Neural cell (in vitro differentiated cells): Measurements from ENCODE around the gene TTC39B. TPM values are rescaled to one million over a fixed set of nuclear protein-coding genes. Genes with fewer than 3 reads are reported as not detected.
"Not testable (repeated sequence)": the region's sequence is repeated elsewhere in the genome, so short reads cannot be mapped to it uniquely, and the experiment has no call there.

Experiments
- H2AFZ ChIP-seq: fragments of 200-600, 300-800 bp; sonication (generic), shearing (Covaris generic); 2 replicates; pipeline ENCODE4 v1.6.0; 2014; ENCODE audit warnings: low read depth, mild to moderate bottlenecking, antibody characterized with exemption, low read length, moderate library complexity
- H3F3A ChIP-seq: fragments of 200-600 bp; shearing (Covaris generic); 2 replicates; pipeline ENCODE4 v1.6.1; 2016; ENCODE audit warnings: mild to moderate bottlenecking, moderate library complexity, mixed read lengths, antibody characterized with exemption, low read length; ENCODE audit not compliant: insufficient read depth, poor library complexity, severe bottlenecking
- H3K27ac ChIP-seq: fragments of 200-600, 300-800 bp; sonication (generic), shearing (Covaris generic); 2 replicates; pipeline ENCODE4 v1.5.1; 2014; ENCODE audit warnings: mild to moderate bottlenecking, low read length, moderate library complexity
- H3K27me3 ChIP-seq: fragments of 300-800, 200-600 bp; sonication (generic), shearing (Covaris generic); 2 replicates; pipeline ENCODE4 v1.6.0; 2014; ENCODE audit warnings: mild to moderate bottlenecking, low read depth, low read length, moderate library complexity; ENCODE audit not compliant: insufficient read depth
- H3K36me3 ChIP-seq: fragments of 300-800, 200-600 bp; sonication (generic), shearing (Covaris generic); 2 replicates; pipeline ENCODE4 v1.5.1; 2014; ENCODE audit warnings: mild to moderate bottlenecking, antibody characterized with exemption, low read length, moderate library complexity; ENCODE audit not compliant: insufficient read depth
- H3K4me2 ChIP-seq: fragments of 300-800, 200-600 bp; sonication (generic), shearing (Covaris generic); 2 replicates; pipeline ENCODE4 v1.6.0; 2014; ENCODE audit warnings: mild to moderate bottlenecking, low read length
- H3K4me3 ChIP-seq: fragments of 300-800, 200-600 bp; sonication (generic), shearing (Covaris generic); 2 replicates; pipeline ENCODE4 v1.5.1; 2014; ENCODE audit warnings: mild to moderate bottlenecking, low read length, moderate library complexity
- H3K79me2 ChIP-seq: fragments of 200-600 bp; shearing (Covaris generic); replicated peaks from 2 replicates; pipeline ENCODE4 v1.6.0; 2014; ENCODE audit warnings: mild to moderate bottlenecking, low read length, moderate library complexity; ENCODE audit not compliant: insufficient read depth
- H3K9ac ChIP-seq: fragments of 300-800, 200-600 bp; sonication (generic), shearing (Covaris generic); 2 replicates; pipeline ENCODE4 v1.6.1; 2016; ENCODE audit warnings: mild to moderate bottlenecking, low read length, mixed read lengths
- H3K9me2 ChIP-seq: fragments of 200-600 bp; shearing (Covaris generic); 2 replicates; pipeline ENCODE4 v1.6.1; 2016; ENCODE audit warnings: mild to moderate bottlenecking, low read length, mixed read lengths; ENCODE audit not compliant: insufficient read depth
- H3K9me3 ChIP-seq: fragments of 200-600, 300-800 bp; sonication (generic), shearing (Covaris generic); 2 replicates; pipeline ENCODE4 v1.6.1; 2016; ENCODE audit warnings: mild to moderate bottlenecking, mixed run types, low read length, moderate library complexity, mixed read lengths
- H4K20me1 ChIP-seq: fragments of 200-600 bp; shearing (Covaris generic); 2 replicates; pipeline ENCODE4 v1.6.1; 2016; ENCODE audit warnings: mild to moderate bottlenecking, mixed run types; ENCODE audit not compliant: insufficient read depth
- EP300 ChIP-seq: fragments of 450-650 bp; conservative IDR thresholded peaks from 2 replicates; pipeline ENCODE4 v1.6.1; 2014; ENCODE audit warnings: antibody characterized with exemption, mild to moderate bottlenecking, moderate library complexity; ENCODE audit not compliant: poor library complexity, severe bottlenecking
- EZH2 ChIP-seq: fragments of 200-600, 300-800 bp; shearing (Covaris generic), sonication (generic); IDR thresholded peaks from 2 replicates; pipeline ENCODE4 v1.6.1; 2014; ENCODE audit warnings: antibody characterized with exemption, low read length, borderline replicate concordance, mild to moderate bottlenecking; ENCODE audit not compliant: insufficient read depth, poor library complexity, severe bottlenecking
- MXI1 ChIP-seq: fragments of 450-650 bp; conservative IDR thresholded peaks from 2 replicates; pipeline ENCODE4 v1.6.1; 2014; ENCODE audit warnings: antibody characterized with exemption, mild to moderate bottlenecking; ENCODE audit not compliant: poor library complexity, severe bottlenecking
- POLR2AphosphoS5 ChIP-seq: IDR thresholded peaks from 2 replicates; pipeline ENCODE4 v1.6.1; 2012
- RAD21 ChIP-seq: fragments of 450-650 bp; conservative IDR thresholded peaks from 2 replicates; pipeline ENCODE4 v1.6.1; 2014; ENCODE audit warnings: antibody characterized with exemption, mild to moderate bottlenecking, moderate library complexity
- SMC3 ChIP-seq: fragments of 450-650 bp; conservative IDR thresholded peaks from 2 replicates; pipeline ENCODE4 v1.6.1; 2014; ENCODE audit warnings: antibody characterized with exemption, mild to moderate bottlenecking, moderate library complexity; ENCODE audit not compliant: poor library complexity
- TAF1 ChIP-seq: IDR thresholded peaks from 2 replicates; pipeline ENCODE4 v1.6.1; 2012; ENCODE audit warnings: low read depth
- polyA plus RNA-seq: library from polyadenylated mRNA; depleted of rRNA; stranded (reverse); fragments of >200 nt; gene quantifications from 2 replicates; pipeline ENCODE4 v1.2.3, GENCODE V29; 2014
- TF ChIP-seq, protein P1 (sequence below): IDR thresholded peaks from 2 replicates; pipeline ENCODE4 v1.6.1; 2012; ENCODE audit warnings: borderline replicate concordance
- TF ChIP-seq, protein P2 (sequence below): fragments of 450-650 bp; IDR thresholded peaks from 2 replicates; pipeline ENCODE4 v1.5.1; 2014; ENCODE audit warnings: antibody characterized with exemption, mild to moderate bottlenecking, moderate library complexity; ENCODE audit not compliant: poor library complexity, severe bottlenecking

Gene TTC39B
- polyA plus RNA-seq, 1 donor from 2014 or later: 2.8 TPM

DNA sequence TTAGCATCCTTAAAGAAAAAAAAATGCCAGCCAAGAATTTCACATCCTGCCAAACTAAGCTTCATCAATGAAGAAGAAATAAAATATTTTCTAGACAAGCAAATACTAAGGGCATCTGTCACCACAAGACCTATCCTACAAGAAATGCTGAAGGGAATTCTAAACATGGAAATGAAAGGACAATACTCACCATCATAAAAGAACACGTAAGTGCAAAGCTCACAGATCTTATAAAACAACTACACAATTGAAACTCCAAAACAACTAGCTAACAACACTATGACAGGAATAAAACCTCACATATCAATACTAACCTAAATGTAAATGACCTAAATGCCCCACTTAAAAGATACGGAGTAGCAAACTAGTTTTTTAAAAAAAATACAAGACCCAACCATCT is 71.4 kb downstream of the TTC39B start:
- no peak overlapping the region for H3K4me3 ChIP-seq
- no peak overlapping the region for H3K4me2 ChIP-seq
- no peak overlapping the region for H2AFZ ChIP-seq
- no peaks in the 10 kb centered on the region for H3K36me3 ChIP-seq
- no peaks in the 10 kb centered on the region for H4K20me1 ChIP-seq
- no peak overlapping the region for H3K27ac ChIP-seq
- TF ChIP-seq, protein P1, sequence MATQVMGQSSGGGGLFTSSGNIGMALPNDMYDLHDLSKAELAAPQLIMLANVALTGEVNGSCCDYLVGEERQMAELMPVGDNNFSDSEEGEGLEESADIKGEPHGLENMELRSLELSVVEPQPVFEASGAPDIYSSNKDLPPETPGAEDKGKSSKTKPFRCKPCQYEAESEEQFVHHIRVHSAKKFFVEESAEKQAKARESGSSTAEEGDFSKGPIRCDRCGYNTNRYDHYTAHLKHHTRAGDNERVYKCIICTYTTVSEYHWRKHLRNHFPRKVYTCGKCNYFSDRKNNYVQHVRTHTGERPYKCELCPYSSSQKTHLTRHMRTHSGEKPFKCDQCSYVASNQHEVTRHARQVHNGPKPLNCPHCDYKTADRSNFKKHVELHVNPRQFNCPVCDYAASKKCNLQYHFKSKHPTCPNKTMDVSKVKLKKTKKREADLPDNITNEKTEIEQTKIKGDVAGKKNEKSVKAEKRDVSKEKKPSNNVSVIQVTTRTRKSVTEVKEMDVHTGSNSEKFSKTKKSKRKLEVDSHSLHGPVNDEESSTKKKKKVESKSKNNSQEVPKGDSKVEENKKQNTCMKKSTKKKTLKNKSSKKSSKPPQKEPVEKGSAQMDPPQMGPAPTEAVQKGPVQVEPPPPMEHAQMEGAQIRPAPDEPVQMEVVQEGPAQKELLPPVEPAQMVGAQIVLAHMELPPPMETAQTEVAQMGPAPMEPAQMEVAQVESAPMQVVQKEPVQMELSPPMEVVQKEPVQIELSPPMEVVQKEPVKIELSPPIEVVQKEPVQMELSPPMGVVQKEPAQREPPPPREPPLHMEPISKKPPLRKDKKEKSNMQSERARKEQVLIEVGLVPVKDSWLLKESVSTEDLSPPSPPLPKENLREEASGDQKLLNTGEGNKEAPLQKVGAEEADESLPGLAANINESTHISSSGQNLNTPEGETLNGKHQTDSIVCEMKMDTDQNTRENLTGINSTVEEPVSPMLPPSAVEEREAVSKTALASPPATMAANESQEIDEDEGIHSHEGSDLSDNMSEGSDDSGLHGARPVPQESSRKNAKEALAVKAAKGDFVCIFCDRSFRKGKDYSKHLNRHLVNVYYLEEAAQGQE: no peak
- TF ChIP-seq TAF1 (no peak), MXI1 (no peak), POLR2AphosphoS5 (no peak), EP300 (no peak), RAD21 (no peak), EZH2 (no peak), SMC3 (no peak)
- TF ChIP-seq, protein P2, sequence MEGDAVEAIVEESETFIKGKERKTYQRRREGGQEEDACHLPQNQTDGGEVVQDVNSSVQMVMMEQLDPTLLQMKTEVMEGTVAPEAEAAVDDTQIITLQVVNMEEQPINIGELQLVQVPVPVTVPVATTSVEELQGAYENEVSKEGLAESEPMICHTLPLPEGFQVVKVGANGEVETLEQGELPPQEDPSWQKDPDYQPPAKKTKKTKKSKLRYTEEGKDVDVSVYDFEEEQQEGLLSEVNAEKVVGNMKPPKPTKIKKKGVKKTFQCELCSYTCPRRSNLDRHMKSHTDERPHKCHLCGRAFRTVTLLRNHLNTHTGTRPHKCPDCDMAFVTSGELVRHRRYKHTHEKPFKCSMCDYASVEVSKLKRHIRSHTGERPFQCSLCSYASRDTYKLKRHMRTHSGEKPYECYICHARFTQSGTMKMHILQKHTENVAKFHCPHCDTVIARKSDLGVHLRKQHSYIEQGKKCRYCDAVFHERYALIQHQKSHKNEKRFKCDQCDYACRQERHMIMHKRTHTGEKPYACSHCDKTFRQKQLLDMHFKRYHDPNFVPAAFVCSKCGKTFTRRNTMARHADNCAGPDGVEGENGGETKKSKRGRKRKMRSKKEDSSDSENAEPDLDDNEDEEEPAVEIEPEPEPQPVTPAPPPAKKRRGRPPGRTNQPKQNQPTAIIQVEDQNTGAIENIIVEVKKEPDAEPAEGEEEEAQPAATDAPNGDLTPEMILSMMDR: no peak
- H3K9me2 ChIP-seq: no peaks in the 10 kb centered on the region
- H3K9me3 ChIP-seq: no peaks in the 10 kb centered on the region
- H3K27me3 ChIP-seq: no peaks in the 10 kb centered on the region
- H3F3A ChIP-seq: no peaks in the 10 kb centered on the region
- H3K79me2 ChIP-seq: no peaks in the 10 kb centered on the region
- H3K9ac ChIP-seq: no peak overlapping the region

DNA sequence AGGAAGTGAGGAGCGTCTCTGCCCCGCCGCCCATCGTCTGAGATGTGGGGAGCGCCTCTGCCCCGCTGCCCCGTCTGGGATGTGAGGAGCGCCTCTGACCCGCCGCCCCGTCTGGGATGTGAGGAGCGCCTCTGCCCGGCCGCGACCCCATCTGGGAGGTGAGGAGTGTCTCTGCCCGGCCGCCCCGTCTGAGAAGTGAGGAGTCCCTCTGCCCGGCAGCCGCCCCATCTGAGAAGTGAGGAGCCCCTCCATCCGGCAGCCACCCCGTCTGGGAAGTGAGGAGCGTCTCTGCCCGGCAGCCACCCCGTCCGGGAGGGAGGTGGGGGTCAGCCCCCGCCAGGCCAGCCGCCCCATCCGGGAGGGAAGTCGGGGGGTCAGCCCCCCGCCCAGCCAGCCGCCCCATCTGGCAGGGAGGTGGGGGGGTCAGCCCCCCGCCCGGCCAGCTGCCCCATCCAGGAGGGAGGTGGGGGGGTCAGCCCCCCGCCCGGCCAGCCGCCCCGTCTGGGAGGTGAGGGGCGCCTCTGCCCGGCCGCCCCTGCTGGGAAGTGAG is 73.0 kb downstream of the TTC39B start:
- not testable (repeated sequence) for H3K36me3 ChIP-seq, H2AFZ ChIP-seq, H3F3A ChIP-seq, H3K9me3 ChIP-seq, H3K79me2 ChIP-seq, H3K4me3 ChIP-seq, H3K27me3 ChIP-seq, H3K9ac ChIP-seq, H3K4me2 ChIP-seq, H3K9me2 ChIP-seq, H4K20me1 ChIP-seq, H3K27ac ChIP-seq

DNA sequence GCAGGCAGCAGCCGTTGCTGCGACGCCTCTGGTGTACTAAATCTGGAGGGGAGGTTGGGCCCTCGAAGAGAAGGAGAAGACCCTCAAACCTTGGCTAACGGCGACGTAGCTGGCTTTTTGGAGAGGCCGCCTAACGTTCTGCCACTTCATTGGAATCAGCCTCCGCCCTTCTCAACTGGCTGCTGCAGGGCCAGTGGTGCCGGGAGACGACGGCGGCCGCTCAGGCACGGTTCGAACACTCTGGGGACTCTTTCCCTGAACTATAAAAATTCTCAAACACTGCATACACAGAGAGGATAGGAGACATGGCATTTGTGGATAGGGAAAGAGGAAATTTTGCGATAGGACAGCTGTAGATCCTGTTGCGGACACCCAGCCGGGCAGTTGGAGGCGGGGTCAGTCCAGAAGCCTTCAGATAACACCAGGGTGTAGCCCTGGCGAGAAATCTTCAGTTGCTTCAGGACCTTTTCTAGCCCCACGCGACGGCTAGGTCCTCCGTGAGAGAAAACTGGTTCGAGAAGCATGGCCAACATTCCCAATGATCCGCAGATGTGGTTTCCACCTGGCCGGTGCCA is 74.2 kb downstream of the TTC39B start:
- not testable (repeated sequence) for H3K9ac ChIP-seq, H4K20me1 ChIP-seq, H2AFZ ChIP-seq, H3K36me3 ChIP-seq, H3K27ac ChIP-seq, H3K4me3 ChIP-seq, H3K9me3 ChIP-seq, H3K79me2 ChIP-seq, H3K4me2 ChIP-seq, H3K27me3 ChIP-seq, H3K9me2 ChIP-seq, H3F3A ChIP-seq
